NCI-H2171 treated with DMSO at 0.1 percent for 48 hours (cell line): ENCODE measurements around the gene ATXN7.

Source experiments
- DNase-seq: peaks from one replicate; lab custom pipeline; 2025; lab: John Stamatoyannopoulos, UW

Gene ATXN7

DNA sequence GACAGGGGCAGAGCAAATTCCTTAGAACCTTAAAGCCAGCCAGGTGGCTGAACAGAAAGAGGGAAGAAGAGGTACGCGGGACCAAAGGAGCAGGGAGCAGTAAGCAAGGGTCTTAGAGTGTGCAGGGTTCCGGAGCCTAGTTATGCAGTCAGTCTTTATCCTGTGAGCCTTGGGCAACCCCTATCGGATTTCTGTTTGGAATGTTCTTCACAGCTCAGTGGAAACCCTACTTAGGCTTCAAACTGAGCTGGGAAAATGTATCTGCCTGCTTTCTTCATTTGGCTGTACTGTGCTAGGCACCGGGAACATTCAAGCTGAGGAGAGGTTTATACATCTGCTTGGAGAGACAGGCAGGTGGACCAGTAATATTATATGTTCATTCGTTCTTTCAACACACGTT, 122.5 kb downstream of the ATXN7 start:
- DNase-seq: no peak

DNA sequence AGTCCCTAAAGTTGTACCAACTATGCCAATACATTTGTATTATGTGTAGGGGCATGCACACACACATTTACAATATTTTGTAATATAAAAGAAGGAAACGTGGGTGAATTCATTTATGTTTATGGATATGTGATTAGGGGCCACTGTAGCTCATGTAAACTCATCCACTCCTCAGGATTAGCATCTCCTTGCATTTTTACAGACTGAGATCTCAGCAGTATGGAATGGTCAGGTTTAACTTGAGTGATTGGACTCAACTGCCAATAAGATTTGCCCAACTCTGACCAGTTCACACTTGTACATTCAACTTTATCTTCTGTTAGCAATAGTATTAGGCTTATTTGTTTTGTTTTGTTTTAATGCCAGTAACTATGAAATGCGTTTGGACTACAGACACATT, 123.2 kb downstream of the ATXN7 start:
- no peak for DNase-seq

DNA sequence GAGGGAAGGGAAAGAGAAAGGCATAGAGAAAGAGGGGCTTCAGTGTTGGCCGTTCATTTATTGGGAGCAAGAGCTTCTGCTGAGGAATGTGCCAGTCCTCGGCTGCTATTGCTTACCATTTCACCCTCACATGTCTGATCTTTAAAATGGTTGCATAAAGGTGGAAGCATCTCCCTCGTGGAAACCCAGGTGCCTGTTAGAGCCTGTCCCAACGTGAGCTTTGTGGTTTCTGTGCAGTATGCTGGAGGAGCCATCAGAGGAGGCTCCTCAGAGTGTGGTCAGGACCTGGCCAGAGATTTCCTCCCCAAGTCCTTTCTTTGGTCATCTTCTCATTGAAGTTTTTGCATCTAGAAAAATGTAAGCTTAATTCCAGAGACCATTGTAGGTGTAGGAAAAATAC, 125.3 kb downstream of the ATXN7 start:
- DNase-seq: no peak

- no peak for DNase-seq
Observed at GRCh38 chr3:63990204-63990603, 126.5 kb downstream of the ATXN7 start.

DNA sequence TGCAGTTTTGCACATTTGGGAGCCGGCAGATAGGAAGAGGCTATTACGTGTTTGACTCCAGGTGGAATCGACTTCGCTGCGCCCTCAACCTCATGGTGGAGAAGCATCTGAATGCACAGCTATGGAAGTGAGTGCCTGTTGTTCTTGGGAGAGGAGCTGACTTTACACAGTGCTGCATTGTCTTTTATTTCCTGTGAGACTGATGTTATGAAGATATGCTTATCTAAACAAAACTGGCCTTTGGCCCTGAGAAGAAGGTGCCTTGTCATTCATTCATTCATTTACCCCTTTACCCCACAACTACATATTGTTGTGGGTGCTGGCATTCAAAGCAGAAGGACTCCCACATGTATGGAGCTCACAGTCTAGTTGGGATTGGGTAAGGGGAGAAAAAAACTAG, 127.1 kb downstream of the ATXN7 start:
- DNase-seq: no peak

DNA sequence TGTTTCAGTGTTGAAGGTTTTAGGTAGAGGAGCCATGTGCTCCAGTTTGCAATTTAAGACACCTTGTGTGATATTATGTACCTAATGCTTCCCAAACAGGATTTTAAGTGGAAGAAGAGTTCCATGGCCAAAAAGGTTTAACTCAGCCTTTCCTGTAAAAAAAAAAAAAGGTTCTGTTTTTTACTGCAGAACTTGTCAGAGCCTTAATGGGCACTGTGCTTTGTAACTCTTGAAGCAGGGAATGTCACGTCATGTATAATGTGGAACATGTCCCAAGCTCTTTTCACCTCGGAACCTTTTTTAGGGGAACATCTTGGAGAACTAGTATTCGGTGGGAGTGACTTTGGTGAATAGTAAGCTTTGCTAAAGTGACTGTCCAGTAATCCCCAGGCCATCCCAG, 128.0 kb downstream of the ATXN7 start:
- DNase-seq: no peak

DNA sequence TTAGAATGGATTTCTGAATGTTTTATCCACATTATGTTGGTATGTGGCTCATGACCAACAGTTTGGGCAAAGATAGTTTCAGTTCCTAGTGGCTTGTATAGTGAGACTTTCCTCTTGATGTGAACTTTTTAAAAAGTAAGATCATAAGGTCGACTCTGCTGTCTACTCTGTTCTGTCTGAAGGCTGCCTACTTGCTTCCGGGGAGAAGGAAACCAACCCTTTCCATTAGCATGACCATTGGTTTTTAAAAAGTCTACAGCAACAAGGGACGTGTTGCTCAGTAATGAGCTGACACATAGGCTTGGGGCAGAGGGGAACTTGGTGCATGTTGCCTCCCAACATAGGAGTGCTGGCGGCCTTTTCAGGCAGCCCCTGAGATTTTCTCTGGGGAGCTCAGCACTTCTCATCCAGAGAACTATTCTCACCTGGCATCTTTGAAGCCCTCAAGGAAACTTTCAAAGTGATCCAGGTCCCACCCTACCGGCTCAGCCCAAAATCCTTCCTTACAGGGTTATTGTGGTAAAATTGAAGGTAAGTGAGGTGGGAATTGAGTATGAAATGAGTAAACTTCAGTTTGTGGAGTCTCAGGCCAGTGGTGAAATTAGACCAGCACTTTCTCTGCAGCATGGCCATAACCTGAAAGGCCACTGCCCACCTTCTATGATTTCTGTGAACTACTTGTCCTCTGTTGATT, 129.0 kb downstream of the ATXN7 start:
- DNase-seq: no peak

GRCh38 chr3:63993653-63994079, 130.0 kb downstream of the ATXN7 start:
- DNase-seq: peak; percentile 48

DNA sequence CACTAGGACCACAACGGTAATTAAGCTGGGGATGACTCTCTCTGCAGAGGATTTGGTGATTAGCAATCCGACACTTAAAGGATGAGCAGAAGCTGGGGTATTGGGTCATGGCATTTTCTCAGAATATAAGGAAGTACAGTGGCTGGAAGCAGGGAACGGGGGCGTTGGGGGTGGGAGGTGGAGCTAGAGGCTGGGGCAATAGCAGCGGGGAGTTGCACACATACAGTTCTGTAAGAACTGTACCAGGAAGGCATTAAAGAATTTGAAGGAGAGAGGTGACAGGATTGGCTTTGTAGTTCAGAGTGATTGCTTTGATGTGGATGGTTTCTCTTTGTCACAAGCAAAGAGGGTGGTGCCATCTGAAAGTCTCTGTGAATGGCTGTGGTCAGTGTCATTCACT, 131.4 kb downstream of the ATXN7 start:
- DNase-seq: no peak

DNA sequence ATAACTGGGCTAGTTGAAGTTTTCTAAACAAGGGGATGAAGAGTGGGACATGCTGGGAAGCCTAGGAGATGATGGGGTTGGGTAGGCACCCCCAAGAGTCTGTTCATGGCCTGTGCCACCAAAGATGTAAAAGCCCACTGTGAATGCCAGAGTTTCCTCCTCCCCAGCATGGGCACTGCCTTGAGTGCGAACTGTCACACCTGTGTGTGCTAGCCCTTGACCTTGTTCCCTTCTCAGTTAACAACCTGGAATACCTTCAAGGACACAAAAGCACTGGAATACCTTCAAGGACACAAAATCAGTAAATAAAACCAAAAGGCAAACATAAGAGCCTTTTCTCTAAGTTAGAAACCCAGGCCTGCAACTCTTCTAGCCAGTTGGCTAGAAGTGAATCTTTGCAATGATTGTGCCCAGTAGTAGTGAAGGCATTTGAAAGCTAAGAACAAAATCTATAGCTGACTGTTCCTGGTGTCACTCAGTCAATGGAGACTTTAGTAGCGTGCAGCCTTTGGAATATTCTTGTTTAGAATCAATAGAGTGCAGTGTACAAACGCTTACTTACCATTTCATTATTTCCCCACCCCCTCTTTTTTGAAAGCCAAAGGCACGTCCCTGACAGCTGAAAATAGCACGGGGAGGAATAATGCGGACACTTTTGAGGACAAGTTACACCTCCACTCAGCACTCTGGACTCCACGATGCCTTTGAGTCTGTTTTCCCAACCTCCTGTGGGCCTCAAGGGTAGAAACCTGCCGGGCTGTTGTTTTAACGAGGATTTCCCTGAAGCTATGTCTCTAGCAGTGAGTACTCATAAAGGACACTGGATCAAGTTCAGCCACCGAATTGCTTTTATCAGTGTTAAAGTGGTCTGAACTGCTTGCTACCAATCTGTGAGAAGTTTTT, 135.4 kb downstream of the ATXN7 start:
- DNase-seq: no peak

- no peak for DNase-seq
Observed at GRCh38 chr3:64000453-64001055, 136.9 kb downstream of the ATXN7 start.

DNA sequence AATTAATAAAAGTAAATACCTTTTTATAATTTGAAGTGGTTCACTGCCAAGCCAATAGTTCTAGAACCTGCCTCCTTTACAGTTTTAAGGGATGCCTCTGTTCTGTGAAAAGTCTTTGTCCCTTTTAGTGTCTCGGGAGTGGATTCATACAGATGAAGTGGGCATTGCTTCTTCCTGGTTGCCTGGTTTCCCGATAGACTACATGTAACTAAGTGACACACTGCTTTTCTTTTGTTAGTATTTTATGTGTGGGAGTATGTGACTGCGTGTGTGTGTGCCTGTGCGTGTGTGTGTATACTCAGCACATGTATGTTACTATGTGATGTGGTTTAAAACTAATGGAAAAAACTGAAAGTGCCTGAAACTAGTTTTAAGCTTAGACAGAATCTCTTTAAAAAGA, 138.6 kb downstream of the ATXN7 start:
- DNase-seq: no peak

- DNase-seq: no peak
Observed at GRCh38 chr3:64003589-64003988, 139.9 kb downstream of the ATXN7 start.

- no peak for DNase-seq
Observed at GRCh38 chr3:64008017-64008416, 144.3 kb downstream of the ATXN7 start.

GRCh38 chr3:64008487-64009351, 145.1 kb downstream of the ATXN7 start:
- no peak for DNase-seq

GRCh38 chr3:64009528-64009927, 145.9 kb downstream of the ATXN7 start:
- DNase-seq: no peak

- no peak for DNase-seq
Observed at GRCh38 chr3:64010199-64010598, 146.5 kb downstream of the ATXN7 start.

- DNase-seq: no peak
Observed at GRCh38 chr3:64011685-64012084, 148.0 kb downstream of the ATXN7 start.

DNA sequence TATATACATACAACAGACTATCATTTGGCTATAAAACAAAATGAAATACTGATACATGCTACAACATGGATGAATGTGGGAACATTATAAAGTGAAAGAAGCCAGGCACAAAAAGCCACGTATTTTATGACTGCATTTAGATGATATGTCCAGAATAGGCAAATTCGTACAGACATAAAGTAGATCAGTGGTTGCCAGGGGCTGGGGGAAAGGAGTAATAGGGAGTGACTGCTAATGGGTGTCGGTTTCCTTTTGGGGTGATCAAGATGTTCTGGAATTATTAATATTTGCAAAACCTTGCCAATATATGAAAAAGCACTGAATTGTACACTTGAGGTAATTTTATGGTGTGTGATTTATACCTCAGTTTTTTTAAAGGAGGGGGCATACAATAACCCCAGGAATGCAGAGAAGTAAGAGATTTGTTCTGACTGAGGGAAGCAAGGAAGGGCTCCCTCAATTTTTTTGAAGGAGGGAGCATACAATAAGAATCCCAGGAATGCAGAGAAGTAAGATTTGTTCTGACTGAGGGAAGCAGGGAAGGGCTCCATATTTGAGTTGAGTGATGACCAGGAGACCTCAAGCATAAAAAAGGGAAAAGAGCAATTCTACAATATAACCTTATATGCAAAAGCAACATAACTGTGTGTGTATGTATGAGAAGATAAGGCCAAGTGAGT, 153.4 kb downstream of the ATXN7 start:
- no peak for DNase-seq

DNA sequence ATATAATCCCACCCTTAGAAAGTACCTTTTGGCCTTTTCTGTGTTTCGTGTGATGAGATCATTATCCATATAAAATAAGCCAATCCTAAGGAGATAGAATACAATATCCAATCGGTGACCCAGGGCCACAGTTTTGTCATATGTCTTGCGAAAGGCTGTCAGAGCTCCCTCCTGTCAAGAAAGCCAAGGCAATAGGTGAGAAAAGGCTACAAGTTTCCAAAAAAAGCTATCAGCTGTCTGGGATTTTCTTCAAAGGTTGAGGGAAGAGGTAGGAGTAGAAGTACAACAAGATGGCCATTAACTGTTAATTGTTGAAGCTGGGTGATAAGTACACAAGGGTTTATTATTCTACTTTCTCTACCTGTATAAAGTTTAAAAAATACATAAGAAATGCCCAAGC, 155.6 kb downstream of the ATXN7 start:
- no peak for DNase-seq

- no peak for DNase-seq
Observed at GRCh38 chr3:64019879-64020278, 156.2 kb downstream of the ATXN7 start.
